Spleen (tissue), 7 donors: ENCODE measurements around the gene UBE2K.

Source experiments
- CTCF ChIP-seq, 11 experiments: fragments of 200-600 bp in 7 of 11; fragments of 450-650 bp in 4 of 11; sonication (generic) in 4 of 11; IDR thresholded peaks in 8 of 11; conservative IDR thresholded peaks in 3 of 11; 1 replicate in 7 of 11; 2 replicates in 4 of 11; pipeline versions ENCODE4 v1.4.0 to v1.8.0; 2016 to 2021; ENCODE audit warnings: antibody characterized with exemption in 11 of 11, inconsistent platforms in 4 of 11, mild to moderate bottlenecking in 1 of 11
- POLR2A ChIP-seq, 3 donors: fragments of 450-650 bp; IDR thresholded peaks; one replicate each; pipeline ENCODE4 v1.5.1; 2017; ENCODE audit warnings: antibody characterized with exemption in 3 of 3, mild to moderate bottlenecking in 1 of 3
- POLR2AphosphoS5 ChIP-seq, 3 donors: sonication (generic); formaldehyde crosslinking; IDR thresholded peaks; one replicate each; pipeline ENCODE4 v1.5.1; 2017; ENCODE audit warnings: antibody characterized with exemption in 3 of 3
- donor health status: DM: no; HTN: no; CAD: no; lungs with moderate emphysema.
- donor health status: DM: no; HTN: no; CAD: no.
- donor health status: DM: no; HTN: no; CAD: no.

GRCh38 chr4:39802005-39802404, 104.1 kb downstream of the UBE2K start:
- TF ChIP-seq CTCF (IDR thresholded peaks at IDR 0.05 in 8 of 11, conservative IDR thresholded peaks at IDR 0.05 in 3 of 11) (no peak), POLR2A (IDR thresholded peaks at IDR 0.05) (no peak), POLR2AphosphoS5 (IDR thresholded peaks at IDR 0.05) (no peak)
